Measurements from ENCODE around the gene BCAS3.
"Not testable (repeated sequence)": the region's sequence is repeated elsewhere in the genome, so short reads cannot be mapped to it uniquely, and the experiment has no call there.

Gene BCAS3

DNA sequence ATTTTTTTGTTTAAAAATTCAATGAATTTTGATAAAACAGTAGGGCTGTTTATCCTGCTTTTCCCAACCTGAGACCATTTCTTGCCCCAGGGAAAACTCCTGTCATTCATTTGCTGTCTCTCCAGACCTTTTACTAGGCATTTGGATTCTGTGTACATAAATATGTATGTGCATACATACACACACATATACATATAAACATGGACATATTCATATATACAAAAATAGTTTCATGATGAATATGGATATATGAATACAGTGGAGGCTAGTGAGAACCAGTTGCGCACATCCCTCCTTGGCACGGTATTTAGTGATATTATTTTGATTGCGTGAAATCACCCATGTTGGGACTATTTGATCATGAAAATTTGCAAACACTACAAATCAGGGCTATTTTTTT lies 269.9 kb downstream of the BCAS3 start:
- DNase-seq = no peak

- no peak for DNase-seq
Observed at GRCh38 chr17:60952747-60953146, 275.1 kb downstream of the BCAS3 start.

- no peak for DNase-seq
Observed at GRCh38 chr17:60959011-60959410, 281.4 kb downstream of the BCAS3 start.

GRCh38 chr17:60959696-60960095 lies 282.0 kb downstream of the BCAS3 start:
- no peak for DNase-seq

DNA sequence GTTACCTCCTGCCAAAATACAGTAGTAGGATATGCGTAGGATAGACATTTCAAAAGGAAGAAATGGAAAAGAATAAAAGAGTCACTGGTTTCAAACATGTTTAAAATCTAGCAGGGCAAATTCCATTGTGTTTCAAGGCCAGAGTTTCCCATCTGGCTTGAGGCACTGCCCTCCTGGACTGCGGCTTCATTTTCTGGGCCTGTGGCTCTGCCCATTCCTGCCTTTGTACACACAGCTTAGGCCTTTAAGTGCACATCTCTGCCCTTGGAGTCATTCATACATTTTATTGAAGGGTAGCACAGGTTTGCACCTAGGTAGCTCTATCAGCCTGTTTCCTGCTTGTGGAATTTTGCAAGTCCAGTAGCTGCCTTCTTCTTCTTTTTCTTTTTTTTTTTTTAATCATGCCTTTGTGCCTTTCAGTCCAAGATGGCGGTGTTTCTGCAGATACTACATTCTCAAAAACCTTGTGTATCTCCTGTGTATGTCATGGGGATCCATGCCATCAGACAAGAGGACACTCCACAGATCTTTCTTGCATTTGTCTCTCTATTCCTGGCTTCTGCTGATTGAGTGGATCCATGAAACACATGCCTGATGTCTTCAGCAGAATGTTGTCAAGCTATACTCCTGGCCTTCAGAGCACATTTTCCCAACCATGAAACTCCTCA lies 282.9 kb downstream of the BCAS3 start:
- no peak for DNase-seq

- DNase-seq = no peak
Observed at GRCh38 chr17:60964160-60964559, 286.5 kb downstream of the BCAS3 start.

DNA sequence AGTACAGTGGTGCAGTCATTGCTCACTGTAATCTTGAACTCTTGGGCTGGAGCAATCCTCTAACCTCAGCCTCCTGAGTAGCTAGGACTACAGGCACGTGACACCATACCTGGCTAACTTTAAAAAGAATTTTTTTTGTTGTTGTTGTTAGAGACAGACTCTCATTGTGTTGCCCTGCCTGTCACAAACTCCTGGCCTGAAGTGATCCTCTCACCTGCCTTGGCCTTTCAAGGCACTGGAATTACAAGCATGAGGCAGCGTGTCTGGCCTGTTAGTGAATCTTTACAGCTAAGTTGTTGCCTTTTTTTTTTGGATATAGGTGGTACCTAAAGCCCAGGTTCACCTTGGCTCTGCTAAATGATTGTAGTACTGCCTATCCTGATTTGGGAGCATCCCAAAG lies 290.6 kb downstream of the BCAS3 start:
- no peak for DNase-seq

GRCh38 chr17:60969500-60970037 lies 291.9 kb downstream of the BCAS3 start:
- DNase-seq = no peak

- DNase-seq = no peak
Observed at GRCh38 chr17:60970741-60971140, 293.1 kb downstream of the BCAS3 start.

DNA sequence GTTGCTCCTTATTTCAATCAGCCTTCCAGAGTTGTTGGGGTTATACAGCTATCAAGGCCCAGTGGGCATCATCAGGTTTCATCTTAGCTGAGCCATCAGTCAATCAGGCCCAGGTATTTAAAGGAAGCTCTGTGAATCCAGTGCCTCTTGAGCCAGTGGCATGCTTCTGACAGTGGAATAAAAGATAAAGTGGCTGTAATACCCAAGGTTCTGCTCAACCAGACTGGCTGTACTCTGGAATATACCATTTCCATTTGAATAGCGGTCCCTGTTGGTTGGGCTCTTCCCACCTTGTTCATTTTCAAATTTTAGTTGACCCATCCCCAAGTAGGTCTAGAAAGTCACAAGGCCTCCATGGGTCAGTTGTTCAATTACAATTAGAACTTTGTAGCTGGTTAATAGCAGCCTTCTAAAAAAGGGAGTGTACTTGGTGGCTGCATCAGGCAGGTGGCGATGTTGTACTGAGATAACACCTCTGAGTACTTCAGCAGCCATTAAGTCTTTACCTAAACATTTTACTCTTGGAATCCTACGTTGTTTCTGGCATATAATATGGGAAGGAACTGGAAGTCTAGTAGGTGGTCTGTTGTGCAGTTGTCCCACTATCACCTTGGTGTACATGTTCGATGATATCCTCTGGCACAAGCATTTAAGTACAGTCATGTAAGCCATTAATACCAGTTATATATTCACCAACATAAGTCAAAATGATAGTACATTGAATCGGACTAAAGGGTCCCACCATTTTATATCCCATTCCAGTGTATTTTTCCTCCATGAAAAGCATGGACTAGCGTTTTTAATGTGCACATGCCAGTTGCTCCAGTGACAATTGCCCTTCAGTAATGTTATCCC lies 294.1 kb downstream of the BCAS3 start:
- DNase-seq = peak in 1 of 4 experiments; percentile 4

GRCh38 chr17:60976861-60977260 lies 299.2 kb downstream of the BCAS3 start:
- DNase-seq = not testable (repeated sequence)

GRCh38 chr17:60989379-60989778 lies 311.7 kb downstream of the BCAS3 start:
- DNase-seq = no peak

GRCh38 chr17:60989846-60990245 lies 312.2 kb downstream of the BCAS3 start:
- DNase-seq = no peak

- DNase-seq = no peak
Observed at GRCh38 chr17:60993497-60993896, 315.8 kb downstream of the BCAS3 start.

DNA sequence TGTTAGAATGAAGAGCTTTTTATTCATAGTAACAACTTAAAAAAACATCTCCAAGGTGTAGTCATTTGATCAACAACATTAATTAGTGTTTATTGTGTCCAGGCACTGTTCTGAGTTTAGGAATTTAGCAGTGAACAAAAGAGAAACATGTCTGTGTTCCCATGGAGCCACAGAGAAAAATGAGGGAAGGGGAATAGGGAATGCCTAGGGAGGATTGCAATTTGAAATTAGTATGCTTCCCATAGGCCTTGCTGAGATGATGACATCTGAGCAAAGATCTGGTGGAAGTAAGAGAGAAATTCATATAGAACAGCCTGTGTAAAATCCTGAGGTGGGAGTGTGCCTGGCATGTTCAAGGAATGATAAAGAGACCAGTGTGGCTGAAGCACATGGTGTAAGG lies 318.0 kb downstream of the BCAS3 start:
- no peak for DNase-seq

DNA sequence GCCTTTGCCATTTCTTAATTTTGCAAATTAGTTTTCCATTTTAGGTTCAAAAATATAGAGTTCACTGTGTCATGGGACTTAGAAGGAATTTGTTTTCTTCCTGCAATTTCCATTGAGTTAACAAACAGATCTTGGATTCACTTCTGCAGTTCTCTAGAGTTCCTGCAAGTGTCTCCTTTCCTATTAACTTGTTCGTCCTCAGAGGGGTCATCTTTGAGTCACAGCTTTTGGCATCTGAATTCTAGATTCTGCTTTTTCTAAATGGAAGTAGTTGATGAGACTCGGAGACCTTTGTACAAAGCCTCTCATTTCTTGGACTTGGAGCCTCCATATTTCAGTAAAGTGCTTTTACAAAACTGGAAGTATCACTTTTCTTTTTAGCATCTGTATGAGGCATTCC lies 323.3 kb downstream of the BCAS3 start:
- DNase-seq = no peak

DNA sequence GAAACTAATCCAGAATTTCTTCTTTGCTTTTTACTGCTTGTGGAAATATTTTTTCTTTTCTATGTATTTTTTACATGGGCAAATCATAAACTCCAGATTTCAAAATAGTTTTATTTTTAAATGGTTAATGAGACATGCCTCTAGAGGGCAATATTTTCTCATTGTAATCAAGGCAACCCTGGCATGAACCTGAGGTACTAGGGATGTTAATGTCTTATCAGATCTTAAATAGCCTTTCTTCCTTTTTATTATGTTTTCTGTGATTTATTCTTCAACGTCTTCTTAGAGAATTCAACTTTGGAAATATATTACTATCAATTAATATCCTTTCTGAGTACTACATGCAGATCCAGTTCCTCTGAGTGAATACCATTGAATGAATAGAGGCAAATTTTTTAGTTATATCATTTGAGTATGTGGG lies 324.7 kb downstream of the BCAS3 start:
- no peak for DNase-seq

GRCh38 chr17:61005358-61005757 lies 327.7 kb downstream of the BCAS3 start:
- DNase-seq = no peak

DNA sequence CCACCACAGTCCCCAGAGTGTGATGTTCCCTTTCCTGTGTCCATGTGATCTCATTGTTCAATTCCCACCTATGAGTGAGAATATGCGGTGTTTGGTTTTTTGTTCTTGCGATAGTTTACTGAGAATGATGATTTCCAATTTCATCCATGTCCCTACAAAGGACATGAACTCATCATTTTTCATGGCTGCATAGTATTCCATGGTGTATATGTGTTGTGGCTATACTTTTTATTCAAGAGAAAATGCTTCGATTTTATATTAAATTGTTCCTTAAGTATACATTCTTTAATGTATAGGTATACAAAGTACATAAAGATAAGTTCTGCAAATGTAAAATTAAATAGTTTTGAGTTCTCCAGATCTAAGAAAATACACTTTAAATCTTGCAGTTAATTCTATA lies 328.3 kb downstream of the BCAS3 start:
- DNase-seq = not testable (repeated sequence)

DNA sequence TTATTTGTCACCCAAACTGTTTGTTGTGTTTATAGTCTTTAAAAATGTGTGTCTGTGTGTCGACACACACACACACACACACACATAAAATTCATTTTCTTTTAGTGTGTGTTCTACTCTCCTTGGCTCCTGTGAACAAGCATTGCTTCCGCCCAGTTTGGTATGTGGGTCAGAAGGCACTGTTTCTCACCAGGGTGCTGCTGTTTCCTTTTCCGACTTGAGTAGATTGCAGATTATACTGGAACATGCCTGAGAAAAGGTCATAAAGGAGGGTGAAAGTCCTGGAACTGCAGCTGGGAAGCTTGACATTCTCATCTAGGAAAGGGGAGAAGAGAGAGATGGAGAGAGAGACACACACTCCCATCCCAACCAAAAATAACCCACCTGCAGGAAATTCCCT lies 330.3 kb downstream of the BCAS3 start:
- DNase-seq = no peak

DNA sequence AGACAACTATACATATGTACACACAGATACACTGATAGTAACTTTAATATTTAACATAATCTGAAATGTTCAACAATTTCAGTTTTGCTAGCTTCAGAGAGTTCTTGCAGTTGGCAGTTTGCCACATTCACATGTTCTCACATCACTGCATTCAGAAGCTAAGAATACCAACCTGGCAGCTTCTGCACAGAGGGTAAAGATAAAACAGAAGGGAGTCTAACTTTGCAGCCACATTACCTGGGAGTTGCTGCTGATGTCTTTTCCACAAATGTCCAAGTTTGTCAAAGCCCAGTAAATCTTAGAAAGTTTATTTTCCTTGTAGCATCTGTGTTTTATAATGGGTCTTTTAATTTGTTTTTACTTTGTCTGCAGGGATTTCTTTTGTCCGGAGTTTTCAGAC lies 332.0 kb downstream of the BCAS3 start:
- DNase-seq = no peak

DNA sequence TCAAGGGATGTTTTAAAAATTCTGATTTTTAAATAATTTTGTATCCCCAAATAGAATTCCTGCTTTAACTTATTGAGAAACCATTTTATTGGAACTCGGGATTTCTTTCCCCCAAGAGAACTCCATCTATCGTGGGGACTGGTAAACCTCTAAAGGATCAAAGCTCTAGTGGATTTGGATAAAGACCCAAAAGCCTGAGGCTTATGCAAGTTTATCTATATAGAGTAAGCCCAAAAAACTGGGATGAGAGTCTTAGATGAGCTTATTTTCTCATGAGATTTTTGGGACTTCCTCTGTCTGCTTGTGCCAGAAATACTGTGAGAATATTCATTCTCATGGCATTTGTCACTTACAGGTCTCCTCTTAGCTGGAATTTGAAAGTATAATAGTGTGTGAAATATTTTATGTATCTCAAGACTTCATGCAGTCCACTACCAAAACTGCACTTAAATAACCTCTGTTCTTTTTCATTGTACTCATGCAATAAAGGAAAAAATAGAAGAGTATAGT lies 333.1 kb downstream of the BCAS3 start:
- no peak for DNase-seq

DNA sequence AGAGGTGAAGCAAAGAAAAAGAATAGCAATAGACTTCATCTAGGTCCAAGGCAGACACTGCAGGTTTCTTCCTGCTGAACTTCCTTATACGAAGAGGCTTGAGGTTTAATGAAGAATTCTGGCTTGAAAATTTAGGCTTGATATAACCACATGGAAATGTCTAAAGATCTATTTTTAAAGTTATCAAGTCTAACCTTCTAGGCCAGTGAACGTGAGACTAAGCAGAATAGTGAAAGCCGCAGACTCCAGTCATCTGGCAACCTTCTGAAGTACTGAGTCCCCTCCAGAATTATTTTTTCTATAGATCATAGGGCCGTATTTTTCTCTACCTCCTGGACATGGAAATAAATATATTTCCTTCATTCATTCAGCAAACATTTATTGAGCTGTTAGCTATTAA lies 333.6 kb downstream of the BCAS3 start:
- DNase-seq = no peak

- DNase-seq = no peak
Observed at GRCh38 chr17:61015966-61016365, 338.3 kb downstream of the BCAS3 start.
